ENCODE results near the gene S100A8.

The S100A8 gene

DNA sequence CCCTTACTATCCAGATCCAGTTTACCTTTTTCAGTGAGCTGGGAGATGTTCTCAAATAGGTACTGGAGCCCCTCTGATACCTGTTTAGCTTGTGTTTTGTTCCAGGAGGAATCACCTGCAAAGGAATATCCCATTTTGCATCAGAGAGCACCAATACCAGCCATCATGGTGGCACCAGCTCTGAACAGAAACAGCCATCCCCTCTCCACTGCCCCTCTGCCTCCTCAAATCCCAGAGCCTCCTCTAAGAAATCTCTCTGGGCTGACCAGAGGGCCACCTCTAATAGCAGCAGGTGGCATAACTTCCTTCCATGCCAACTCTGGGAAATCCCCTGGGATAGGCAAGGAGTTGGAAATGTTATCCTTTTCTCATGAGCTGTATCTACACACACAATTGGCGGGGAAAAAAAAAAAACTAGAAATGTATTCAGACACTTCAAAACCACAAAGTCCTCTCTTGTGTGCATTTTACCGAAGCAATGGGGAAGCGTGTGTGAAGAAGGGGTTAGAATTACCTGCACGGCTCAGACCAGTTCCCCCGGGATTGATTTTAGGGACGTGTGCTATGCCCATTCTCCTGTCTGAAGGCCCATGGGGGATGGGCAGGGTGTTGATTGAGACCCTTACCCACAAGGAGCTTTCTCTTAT is 44.7 kb downstream of the S100A8 start:
- no peak overlapping the region for H3K27ac ChIP-seq
- TF ChIP-seq, protein P1, sequence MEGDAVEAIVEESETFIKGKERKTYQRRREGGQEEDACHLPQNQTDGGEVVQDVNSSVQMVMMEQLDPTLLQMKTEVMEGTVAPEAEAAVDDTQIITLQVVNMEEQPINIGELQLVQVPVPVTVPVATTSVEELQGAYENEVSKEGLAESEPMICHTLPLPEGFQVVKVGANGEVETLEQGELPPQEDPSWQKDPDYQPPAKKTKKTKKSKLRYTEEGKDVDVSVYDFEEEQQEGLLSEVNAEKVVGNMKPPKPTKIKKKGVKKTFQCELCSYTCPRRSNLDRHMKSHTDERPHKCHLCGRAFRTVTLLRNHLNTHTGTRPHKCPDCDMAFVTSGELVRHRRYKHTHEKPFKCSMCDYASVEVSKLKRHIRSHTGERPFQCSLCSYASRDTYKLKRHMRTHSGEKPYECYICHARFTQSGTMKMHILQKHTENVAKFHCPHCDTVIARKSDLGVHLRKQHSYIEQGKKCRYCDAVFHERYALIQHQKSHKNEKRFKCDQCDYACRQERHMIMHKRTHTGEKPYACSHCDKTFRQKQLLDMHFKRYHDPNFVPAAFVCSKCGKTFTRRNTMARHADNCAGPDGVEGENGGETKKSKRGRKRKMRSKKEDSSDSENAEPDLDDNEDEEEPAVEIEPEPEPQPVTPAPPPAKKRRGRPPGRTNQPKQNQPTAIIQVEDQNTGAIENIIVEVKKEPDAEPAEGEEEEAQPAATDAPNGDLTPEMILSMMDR (IDR thresholded peaks at IDR 0.05) = no peak
- TF ChIP-seq ZFX (IDR thresholded peaks at IDR 0.05; ENCODE audit: borderline replicate concordance) = no peak

DNA sequence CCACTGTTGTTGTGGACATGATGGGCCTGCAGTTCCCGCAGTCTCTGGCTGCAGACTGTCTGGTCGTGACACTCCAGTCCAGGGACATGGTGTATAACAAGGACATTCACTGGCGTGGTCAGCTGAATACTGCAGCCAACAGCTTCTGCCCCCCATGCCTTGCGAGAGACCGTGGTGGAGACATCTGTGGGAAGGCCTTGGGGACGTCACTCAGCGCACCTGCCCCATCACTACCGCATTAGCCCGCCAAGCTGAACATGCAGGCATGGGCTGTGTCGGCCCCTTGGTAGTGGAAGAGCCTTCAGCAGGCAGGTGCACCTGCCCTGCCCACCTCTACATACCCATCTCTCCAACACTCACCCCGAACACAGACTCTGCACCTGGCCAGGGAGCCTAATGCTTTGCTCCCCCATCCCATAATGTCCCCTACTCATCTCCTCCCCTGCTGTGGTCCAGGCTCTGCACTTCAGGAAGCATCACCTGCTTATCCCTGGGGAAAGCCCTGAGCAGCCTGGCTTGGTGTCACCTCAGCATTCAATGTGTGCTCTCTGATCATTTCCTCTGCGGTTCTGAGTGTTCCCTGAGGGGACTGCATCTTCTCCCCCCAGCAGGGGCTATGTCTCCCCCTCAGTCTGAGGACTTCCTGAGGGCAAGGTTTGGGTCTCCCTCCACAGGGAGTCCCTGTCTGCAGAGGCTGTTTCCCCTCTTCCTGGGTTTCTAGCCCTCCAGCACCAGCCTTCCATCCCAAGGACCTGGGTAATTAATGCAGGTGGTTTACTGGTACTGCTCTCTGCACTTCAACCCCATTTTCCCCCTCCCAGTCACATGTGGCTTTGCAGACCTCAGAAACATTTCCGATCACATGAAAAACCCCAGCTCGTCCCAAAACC is 45.4 kb downstream of the S100A8 start:
- no peak overlapping the region for H3K27ac ChIP-seq
- no peak for TF ChIP-seq ZFX (IDR thresholded peaks at IDR 0.05; ENCODE audit: borderline replicate concordance)
- TF ChIP-seq, protein P1 (IDR thresholded peaks at IDR 0.05) = no peak

DNA sequence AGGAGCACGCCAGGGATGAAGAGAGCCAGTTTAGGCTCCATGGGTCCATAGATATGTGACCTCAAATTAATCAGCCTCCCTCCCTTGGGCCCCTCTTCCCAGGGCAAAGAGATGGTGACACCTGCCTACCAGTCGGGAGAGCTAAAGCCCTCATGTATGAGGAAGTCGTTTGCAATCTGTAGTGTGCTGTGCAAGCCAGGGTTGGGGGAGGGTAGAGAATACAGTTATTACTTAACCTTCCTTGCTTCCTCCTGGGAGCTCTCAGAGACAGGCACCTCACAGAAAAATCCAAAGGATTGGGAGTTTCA is 46.2 kb downstream of the S100A8 start:
- no peak for TF ChIP-seq ZFX (IDR thresholded peaks at IDR 0.05; ENCODE audit: borderline replicate concordance)
- TF ChIP-seq, protein P1 (IDR thresholded peaks at IDR 0.05) = no peak
- H3K27ac ChIP-seq = no peak overlapping the region

DNA sequence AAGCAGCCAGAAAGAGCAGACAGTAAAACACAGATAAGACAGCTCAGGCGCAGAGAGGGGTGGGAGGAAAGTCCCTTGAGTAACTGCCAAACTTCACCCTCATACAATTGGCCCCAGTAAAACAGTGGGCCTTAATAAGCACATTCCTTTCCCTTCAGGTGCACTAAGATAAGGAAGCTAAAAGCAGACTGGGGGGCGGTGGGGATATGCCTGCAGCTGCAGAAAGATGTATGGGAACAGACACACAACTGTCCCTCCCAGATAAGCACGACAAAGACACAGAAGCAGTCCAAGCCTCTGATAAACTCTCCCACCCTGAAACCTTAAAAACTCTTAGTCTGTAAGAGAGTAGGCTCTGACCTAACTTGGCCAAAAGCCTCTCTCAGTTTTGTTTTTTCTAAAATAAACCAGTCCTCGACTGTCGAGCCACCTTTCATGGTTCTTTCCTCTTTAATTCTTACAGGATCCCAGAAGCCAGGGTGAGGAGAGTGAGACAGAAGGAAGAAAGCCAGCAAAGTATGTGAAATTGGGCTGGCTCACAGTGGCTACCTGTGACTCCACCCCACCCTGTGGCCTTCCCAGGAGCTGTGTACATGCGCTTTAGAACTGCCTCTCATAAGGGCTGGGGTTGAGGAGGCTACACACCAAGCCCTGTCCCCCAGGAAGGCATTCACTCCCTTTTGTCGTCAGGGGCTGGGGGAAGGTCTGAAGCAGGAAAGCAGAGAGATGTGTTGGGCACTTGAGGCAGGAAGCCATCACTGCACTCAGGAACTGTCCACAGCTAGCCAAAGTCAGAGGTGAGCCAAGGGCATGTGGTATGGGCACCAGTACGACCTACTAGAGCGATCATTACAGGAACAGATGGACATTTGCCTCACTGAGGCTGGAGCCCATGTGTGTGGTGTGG is 46.8 kb downstream of the S100A8 start:
- no peak overlapping the region for H3K27ac ChIP-seq
- TF ChIP-seq, protein P1 (IDR thresholded peaks at IDR 0.05) = no peak
- TF ChIP-seq ZFX (IDR thresholded peaks at IDR 0.05; ENCODE audit: borderline replicate concordance) = no peak

DNA sequence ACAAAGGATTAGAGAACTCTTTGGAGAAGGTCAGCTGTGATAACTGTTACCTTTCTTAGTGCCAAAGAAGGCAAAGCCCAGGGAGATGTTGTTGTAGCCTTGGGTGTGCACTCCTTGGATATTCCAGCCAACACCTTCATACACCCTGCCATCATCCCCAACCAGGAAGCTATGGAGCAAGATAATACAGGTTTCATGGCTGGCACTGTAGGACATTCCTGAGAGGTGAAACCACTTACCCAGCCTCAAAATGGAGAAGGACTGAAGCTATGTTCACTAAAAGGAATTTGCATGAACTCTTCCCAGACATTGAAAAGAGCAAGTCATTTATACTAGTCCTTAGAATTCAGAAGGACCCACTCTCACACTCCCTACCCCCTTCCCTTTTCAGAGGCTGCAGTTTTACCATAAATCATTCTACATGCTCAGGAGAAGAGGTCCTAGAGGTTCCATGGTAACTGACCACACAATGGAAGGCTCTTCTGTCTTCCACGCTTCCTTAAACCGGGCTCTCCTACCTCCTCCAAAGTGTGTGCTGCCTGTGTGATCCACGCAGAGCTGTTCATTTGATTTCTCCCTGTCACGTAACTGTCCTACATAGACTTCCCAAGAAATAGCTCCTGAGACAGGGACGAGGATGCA is 47.7 kb downstream of the S100A8 start:
- no peak overlapping the region for H3K27ac ChIP-seq

DNA sequence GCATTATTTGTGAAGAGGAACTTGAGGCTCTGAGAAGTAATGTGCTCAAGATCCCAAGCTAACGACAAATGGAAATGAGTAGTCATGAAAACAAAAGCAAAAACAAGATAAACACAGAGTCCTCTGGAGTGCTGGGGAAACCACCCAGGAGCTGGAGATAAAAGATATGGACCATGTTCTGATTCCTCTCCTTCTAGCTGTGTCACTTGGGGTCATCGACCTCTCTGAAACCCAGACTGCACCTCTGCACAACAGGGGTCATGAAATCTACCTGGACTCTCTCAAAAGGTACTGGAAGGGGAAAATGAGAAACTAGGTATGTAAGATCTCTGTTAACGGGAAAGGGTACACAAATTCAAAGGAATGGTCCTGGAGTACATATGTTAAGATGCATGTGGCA is 48.7 kb downstream of the S100A8 start:
- TF ChIP-seq ZFX (IDR thresholded peaks at IDR 0.05; ENCODE audit: borderline replicate concordance) = no peak
- TF ChIP-seq, protein P1 (IDR thresholded peaks at IDR 0.05) = no peak
- no peak overlapping the region for H3K27ac ChIP-seq

More for the DNA sequence above, 47.7 kb downstream of the S100A8 start:
- TF ChIP-seq, protein P1 (IDR thresholded peaks at IDR 0.05) = no peak
- TF ChIP-seq ZFX (IDR thresholded peaks at IDR 0.05; ENCODE audit: borderline replicate concordance) = no peak

Measured in 22Rv1 (cell line).